NCI-H2227 (cell line): ENCODE data around the gene NTN3.
A peak's percentile ranks its signal among the peaks of the same experiment; 100 is the strongest.
"Not testable (repeated sequence)": the region's sequence is repeated elsewhere in the genome, so short reads cannot be mapped to it uniquely, and the experiment has no call there.

Source experiments
- DNase-seq: peaks from one replicate; lab custom pipeline; 2025; ENCODE audit not compliant: unreplicated experiment; lab: John Stamatoyannopoulos, UW

The NTN3 gene

GRCh38 chr16:2476741-2477140 is 5.6 kb downstream of the NTN3 start:
- DNase-seq: no peak

- no peak for DNase-seq
These were observed 6.2 kb downstream of the NTN3 start for GRCh38 chr16:2477327-2477726.

GRCh38 chr16:2478279-2478678 is 7.2 kb downstream of the NTN3 start:
- DNase-seq: peak; percentile 45

DNA sequence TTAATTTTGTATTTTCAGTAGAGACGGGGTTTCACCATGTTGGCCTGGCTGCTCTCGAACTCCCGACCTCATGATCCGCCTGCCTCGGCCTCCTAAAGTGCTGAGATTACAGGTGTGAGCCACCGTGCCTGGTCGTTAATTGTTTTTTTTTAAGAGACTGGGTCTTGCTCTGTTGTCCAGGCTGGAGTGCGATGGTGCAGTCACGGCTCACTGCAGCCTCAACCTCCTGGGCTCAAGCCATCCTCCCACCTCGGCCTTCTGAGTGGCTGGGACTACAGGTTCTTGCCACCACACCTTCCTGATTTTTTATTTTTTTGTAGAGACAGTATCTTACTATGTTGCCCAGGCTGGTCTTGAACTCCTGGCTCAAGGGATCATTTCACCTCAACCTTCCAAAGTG is 8.9 kb downstream of the NTN3 start:
- DNase-seq: not testable (repeated sequence)

GRCh38 chr16:2480948-2481347 is 9.9 kb downstream of the NTN3 start:
- no peak for DNase-seq

DNA sequence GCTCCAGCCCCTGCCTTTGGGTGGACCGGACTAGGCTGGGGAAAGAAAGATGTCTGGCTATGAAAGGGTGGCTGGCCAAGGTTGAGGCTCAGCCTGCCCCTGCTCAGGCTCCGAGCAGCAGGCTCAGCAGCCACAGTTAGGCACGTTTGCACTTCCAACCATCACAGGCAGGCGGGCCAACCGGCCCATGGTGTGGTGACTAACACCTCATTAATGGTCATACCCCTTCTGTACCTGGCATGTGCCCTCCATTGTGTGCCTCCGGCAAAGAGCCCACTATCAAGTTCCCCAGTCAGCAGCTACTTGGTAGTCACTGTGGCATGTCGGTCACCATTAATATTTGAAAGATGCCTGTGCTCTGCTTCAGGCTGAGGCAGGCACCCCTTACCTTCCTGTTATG is 10.6 kb downstream of the NTN3 start:
- no peak for DNase-seq

- DNase-seq: no peak
These were observed 11.2 kb downstream of the NTN3 start for GRCh38 chr16:2482249-2482648.

- DNase-seq: peak; percentile 53
These were observed 11.8 kb downstream of the NTN3 start for GRCh38 chr16:2482708-2483534.

GRCh38 chr16:2483939-2484897 is 13.1 kb downstream of the NTN3 start:
- no peak for DNase-seq

GRCh38 chr16:2484898-2485508 is 13.9 kb downstream of the NTN3 start:
- DNase-seq: no peak

DNA sequence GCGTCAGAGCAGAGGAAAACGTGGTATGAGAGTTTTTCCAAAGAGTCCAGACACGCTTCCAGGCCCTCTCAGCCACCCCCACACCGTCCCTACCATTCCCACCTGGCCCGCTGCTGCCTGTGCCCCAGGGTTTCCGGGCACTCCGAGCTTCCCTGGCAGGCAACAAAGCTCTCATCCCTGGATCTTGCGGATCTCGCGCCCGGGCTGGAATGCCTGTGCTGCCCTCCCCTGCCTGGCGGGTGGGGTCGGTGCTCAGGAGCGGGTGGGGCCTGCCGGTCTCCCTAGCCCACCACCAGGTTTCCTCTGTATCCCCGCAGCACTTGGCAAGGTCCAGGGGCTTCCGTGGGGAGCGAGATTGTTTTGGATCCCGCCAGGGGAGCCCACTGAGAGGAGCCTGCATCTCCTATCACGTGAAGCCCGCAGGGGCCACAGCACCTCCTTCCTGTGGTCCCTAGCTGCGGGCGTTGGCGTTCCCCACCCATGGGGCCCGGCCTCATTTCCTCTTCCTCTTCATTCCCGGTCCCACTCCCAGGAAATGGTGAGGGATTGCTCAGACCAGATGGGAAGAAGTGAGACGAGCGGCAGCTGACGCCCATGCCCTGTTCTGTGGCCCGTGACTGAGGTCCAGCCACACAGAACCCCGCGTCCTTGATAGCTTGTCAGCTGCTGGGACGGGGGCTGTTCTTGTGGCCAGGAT is 14.9 kb downstream of the NTN3 start:
- DNase-seq: no peak

- peak; percentile 51 for DNase-seq
These were observed 15.8 kb downstream of the NTN3 start for GRCh38 chr16:2486645-2487516.

GRCh38 chr16:2487517-2487842 is 16.4 kb downstream of the NTN3 start:
- DNase-seq: no peak

DNA sequence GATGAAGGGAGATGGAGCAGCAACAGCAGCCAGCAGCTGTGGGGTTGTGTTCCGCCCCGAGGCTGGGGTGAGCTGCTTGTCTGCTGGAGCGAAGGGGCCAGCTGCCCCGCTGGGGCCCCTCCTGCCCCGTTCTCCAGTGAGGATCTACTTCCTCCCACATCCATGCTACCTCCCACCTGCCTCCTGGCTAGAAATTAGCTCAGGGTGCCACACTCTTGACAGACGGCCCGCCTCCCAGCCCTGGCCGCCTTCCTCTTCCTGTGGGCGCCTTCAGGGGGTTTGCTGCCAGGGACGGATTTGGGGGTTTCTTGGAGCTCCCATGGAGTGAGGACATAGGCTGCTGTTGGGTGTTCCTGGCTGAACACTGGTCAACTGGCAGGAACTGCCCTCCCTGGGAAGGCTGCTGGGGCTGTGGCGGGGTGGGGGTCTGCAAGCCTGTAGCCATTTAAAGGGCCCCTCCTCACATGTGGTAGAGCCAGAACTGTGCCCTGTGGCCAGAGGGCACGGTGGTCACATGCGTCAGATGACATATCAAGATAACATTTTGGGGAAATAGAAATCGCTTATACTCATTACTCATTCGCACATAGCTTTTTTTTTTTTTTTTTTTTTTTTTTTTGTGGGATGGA is 16.9 kb downstream of the NTN3 start:
- DNase-seq: no peak

DNA sequence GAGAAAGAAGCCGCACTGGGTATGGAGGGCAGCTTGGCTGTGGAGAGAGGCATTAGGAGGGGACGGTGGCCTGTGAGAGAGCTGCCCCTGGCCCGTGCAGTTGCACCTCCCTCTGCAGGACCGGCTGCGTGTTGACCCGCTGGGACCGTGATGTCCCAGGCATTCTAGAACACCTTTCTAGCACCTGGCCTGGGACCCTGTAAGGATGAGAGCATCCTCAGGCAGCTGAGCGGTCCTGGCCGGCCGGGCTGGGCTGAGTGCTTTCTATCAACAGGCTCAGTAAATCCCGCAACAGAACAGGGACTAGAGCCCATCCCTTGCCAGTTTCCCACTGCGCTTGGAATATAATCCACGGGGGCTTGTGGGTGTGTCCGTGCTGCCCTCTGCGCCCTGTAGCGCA is 18.5 kb downstream of the NTN3 start:
- no peak for DNase-seq

DNA sequence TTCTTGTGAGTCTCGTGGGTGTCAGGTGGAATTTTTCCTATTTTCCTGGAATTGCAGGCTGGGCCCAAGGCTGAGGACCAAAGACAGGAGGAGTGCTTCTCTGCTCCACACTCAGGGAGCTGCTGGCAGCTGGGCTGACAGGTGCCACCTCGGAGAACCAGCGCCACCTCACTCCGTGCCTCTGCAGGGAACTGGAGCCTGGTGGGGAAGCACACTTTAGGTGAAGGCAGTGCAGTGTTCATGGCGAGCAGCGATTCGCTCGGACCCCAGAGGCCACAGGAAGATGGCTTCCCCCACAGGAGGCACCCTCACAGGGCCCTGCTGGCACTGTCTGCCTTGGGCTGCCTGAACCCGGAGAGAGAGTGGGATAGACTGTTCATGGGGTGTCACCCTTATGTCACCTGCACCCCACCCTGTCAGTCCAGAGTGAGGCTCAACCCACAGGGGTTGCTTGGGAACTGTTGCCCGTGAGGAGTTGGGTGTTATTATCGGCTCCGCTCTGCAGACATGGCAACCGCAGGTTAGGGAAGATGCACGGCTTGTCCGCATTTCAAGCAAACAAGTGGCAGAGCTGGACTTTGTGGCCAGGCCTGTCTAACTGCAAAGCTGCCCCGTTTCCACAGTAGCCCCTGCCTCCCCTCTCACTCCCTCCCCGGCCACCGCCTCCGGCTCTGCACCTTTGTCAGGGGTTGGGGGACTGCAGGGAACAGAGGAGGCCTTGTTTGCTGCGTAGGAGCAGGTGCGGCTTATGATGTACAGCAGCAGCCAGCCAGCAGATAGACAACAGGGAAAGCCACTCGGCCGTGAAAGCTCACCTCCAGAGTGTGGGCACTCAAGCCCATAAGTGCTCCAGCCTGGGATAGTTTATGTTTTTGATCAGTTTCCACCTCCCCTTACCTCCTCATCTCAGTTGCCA is 19.4 kb downstream of the NTN3 start:
- DNase-seq: no peak

- DNase-seq: no peak
These were observed 21.2 kb downstream of the NTN3 start for GRCh38 chr16:2492292-2492691.

- no peak for DNase-seq
These were observed 22.5 kb downstream of the NTN3 start for GRCh38 chr16:2493605-2494004.

DNA sequence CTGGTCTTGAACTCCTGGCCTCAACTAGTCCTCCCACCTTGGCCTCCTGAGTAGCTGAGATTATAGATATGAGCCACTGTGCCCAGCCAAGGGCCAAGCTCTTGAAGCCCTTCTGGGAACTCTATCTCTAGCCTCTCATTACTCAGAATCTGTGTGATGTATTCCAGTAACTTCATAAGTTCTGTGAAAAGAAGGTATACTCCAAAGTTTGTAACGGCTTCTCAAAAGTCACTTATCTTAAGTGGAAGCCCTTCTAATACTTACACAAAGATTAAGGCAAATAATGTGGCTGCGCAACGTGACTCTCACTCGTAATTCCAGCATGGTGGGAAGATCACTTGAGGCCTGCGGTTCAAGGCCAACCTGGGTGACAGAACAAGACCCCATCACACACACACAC is 23.5 kb downstream of the NTN3 start:
- DNase-seq: no peak
